ENCODE measurements around the gene FTMT.

Gene FTMT

GRCh38 chr5:121863753-121864285, 12.1 kb downstream of the FTMT start:
- H3K4me1 ChIP-seq (ENCODE audit: control insufficient read depth, low read depth, low read length) = no peaks in the 10 kb centered on the region
- H3K9me3 ChIP-seq (ENCODE audit: control insufficient read depth, low read depth, low read length) = no peaks in the 10 kb centered on the region
- no peak overlapping the region for H3K27ac ChIP-seq (ENCODE audit: low read length)
- no peaks in the 10 kb centered on the region for H3K36me3 ChIP-seq (ENCODE audit: control insufficient read depth, low read depth, low read length)
- no peak overlapping the region for H3K4me3 ChIP-seq (ENCODE audit: low read length)
- H3K27me3 ChIP-seq (ENCODE audit: control insufficient read depth, insufficient read depth, low read length) = no peaks in the 10 kb centered on the region
- H3K9ac ChIP-seq (ENCODE audit: low read length) = no peak overlapping the region

DNA sequence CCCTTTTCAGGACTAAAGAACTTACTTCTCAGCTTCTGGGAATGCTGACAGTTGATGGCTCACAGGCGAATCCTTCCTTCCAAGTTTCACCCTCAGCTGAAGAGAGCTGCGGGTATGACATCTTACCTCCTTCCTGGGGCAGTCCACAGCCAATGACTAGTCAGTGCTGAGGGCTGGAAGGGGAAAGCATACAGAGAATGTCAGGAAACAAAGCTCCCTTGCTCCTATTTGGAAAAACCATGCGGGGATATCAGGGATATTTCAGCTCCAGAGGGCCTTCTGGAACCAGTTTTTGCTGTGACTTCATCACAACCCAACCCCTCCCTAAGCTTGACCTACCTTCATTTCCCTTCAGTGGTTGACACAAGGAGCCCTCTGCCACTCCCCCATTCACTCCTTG, 15.7 kb downstream of the FTMT start:
- no peaks in the 10 kb centered on the region for H3K4me1 ChIP-seq (ENCODE audit: control insufficient read depth, low read depth, low read length)
- no peaks in the 10 kb centered on the region for H3K27me3 ChIP-seq (ENCODE audit: control insufficient read depth, insufficient read depth, low read length)
- no peaks in the 10 kb centered on the region for H3K9me3 ChIP-seq (ENCODE audit: control insufficient read depth, low read depth, low read length)
- H3K36me3 ChIP-seq (ENCODE audit: control insufficient read depth, low read depth, low read length) = no peaks in the 10 kb centered on the region
- no peak overlapping the region for H3K9ac ChIP-seq (ENCODE audit: low read length)
- no peak overlapping the region for H3K27ac ChIP-seq (ENCODE audit: low read length)
- H3K4me3 ChIP-seq (ENCODE audit: low read length) = no peak overlapping the region

DNA sequence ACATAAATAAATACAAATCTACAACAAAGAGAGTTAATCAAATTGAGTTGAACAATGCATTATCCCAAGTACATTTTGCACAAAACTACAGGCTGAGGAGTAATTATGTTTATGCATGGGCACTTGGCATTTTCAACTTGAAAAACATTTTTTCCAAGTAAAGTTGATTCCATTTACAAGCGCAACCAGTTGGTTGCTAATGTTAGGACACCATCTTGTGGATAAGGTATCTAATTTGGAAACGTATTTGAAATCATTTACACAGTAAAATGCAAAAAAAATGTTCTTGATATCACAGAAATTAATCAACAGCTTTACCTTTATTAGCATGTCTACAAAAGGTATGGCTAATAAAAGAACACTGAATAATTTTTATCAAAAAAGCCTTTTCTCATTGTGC, 18.8 kb downstream of the FTMT start:
- Histone ChIP-seq H3K9me3 (ENCODE audit: control insufficient read depth, low read depth, low read length) (no peaks in the 10 kb centered on the region), H3K9ac (ENCODE audit: low read length) (no peak overlapping the region), H3K4me1 (ENCODE audit: control insufficient read depth, low read depth, low read length) (no peaks in the 10 kb centered on the region), H3K36me3 (ENCODE audit: control insufficient read depth, low read depth, low read length) (no peaks in the 10 kb centered on the region), H3K27me3 (ENCODE audit: control insufficient read depth, insufficient read depth, low read length) (no peaks in the 10 kb centered on the region), H3K4me3 (ENCODE audit: low read length) (no peak overlapping the region), H3K27ac (ENCODE audit: low read length) (no peak overlapping the region)

DNA sequence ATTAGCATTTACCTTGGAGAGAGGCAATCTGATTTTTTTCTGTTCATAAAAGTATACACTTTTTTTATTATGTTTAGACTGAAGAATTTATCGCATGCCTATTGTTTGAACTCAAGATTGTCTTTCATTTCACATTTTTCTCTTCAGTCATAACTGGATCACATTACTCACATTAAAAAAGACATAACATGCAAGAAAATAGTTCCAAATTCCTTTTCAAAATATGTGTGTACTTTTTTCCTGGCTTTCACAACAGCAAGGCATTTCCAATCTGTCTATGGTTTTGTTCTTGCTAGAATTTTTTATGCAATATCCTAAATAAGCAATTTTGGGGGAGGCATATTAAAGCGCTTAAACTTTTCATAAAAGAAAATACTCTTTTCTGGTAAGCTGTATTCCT, 21.2 kb downstream of the FTMT start:
- no peak overlapping the region for H3K27ac ChIP-seq (ENCODE audit: low read length)
- H3K4me3 ChIP-seq (ENCODE audit: low read length) = no peak overlapping the region
- H3K9ac ChIP-seq (ENCODE audit: low read length) = no peak overlapping the region
- no peaks in the 10 kb centered on the region for H3K36me3 ChIP-seq (ENCODE audit: control insufficient read depth, low read depth, low read length)
- no peaks in the 10 kb centered on the region for H3K27me3 ChIP-seq (ENCODE audit: control insufficient read depth, insufficient read depth, low read length)
- H3K9me3 ChIP-seq (ENCODE audit: control insufficient read depth, low read depth, low read length) = no peaks in the 10 kb centered on the region
- no peaks in the 10 kb centered on the region for H3K4me1 ChIP-seq (ENCODE audit: control insufficient read depth, low read depth, low read length)

DNA sequence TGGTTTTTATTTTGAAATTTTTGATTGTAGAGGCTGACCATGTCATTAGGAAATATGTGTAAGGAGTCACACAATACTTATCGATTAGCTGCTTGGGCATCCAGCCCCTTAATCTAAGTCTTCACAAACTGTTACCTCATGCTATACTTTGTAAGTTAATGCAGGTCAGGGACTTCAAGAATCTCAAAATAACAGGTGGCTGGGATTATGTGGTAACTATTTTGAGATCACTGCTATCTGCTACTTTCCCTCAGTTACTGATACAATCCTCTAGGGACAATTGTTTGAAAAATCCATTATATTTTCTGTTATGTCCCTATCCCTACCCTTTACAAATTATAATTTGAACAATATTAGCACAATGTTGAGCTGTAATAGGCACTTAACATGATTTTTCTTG, 21.7 kb downstream of the FTMT start:
- Histone ChIP-seq H3K27me3 (ENCODE audit: control insufficient read depth, insufficient read depth, low read length) (no peaks in the 10 kb centered on the region), H3K27ac (ENCODE audit: low read length) (no peak overlapping the region), H3K36me3 (ENCODE audit: control insufficient read depth, low read depth, low read length) (no peaks in the 10 kb centered on the region), H3K9me3 (ENCODE audit: control insufficient read depth, low read depth, low read length) (no peaks in the 10 kb centered on the region), H3K9ac (ENCODE audit: low read length) (no peak overlapping the region), H3K4me3 (ENCODE audit: low read length) (no peak overlapping the region), H3K4me1 (ENCODE audit: control insufficient read depth, low read depth, low read length) (no peaks in the 10 kb centered on the region)

DNA sequence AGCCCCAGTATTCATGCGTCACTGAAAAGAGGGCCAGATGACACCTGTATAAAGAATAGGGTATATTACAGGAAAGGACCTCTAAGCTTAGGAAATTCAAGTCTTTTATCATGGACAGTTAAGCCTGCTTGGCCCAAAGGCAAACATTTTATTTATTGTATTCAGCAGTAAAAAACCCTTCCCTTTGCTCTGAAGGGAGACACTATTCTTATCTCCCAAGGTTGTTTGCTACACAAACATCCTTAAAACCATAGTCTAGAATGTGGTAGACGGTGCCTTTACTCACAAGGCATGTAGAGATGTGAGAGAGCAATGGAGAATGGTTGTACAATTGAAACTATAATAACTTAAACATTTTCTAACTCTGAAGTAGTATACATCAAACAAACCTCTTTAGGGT, 33.9 kb downstream of the FTMT start:
- H3K27ac ChIP-seq (ENCODE audit: low read length) = no peak overlapping the region
- no peaks in the 10 kb centered on the region for H3K4me1 ChIP-seq (ENCODE audit: control insufficient read depth, low read depth, low read length)
- H3K9me3 ChIP-seq (ENCODE audit: control insufficient read depth, low read depth, low read length) = no peaks in the 10 kb centered on the region
- H3K36me3 ChIP-seq (ENCODE audit: control insufficient read depth, low read depth, low read length) = no peaks in the 10 kb centered on the region
- H3K9ac ChIP-seq (ENCODE audit: low read length) = no peak overlapping the region
- H3K27me3 ChIP-seq (ENCODE audit: control insufficient read depth, insufficient read depth, low read length) = no peaks in the 10 kb centered on the region
- H3K4me3 ChIP-seq (ENCODE audit: low read length) = no peak overlapping the region

- Histone ChIP-seq H3K27ac (ENCODE audit: low read length) (no peak overlapping the region), H3K9me3 (ENCODE audit: control insufficient read depth, low read depth, low read length) (no peaks in the 10 kb centered on the region), H3K9ac (ENCODE audit: low read length) (no peak overlapping the region), H3K4me3 (ENCODE audit: low read length) (no peak overlapping the region), H3K27me3 (ENCODE audit: control insufficient read depth, insufficient read depth, low read length) (no peaks in the 10 kb centered on the region), H3K4me1 (ENCODE audit: control insufficient read depth, low read depth, low read length) (no peaks in the 10 kb centered on the region), H3K36me3 (ENCODE audit: control insufficient read depth, low read depth, low read length) (no peaks in the 10 kb centered on the region)
These were observed 36.0 kb downstream of the FTMT start for GRCh38 chr5:121887727-121888126.

GRCh38 chr5:121890297-121890858, 38.7 kb downstream of the FTMT start:
- no peaks in the 10 kb centered on the region for H3K27me3 ChIP-seq (ENCODE audit: control insufficient read depth, insufficient read depth, low read length)
- H3K9me3 ChIP-seq (ENCODE audit: control insufficient read depth, low read depth, low read length) = no peaks in the 10 kb centered on the region
- H3K4me3 ChIP-seq (ENCODE audit: low read length) = no peak overlapping the region

GRCh38 chr5:121897341-121897740, 45.7 kb downstream of the FTMT start:
- no peaks in the 10 kb centered on the region for H3K9me3 ChIP-seq (ENCODE audit: control insufficient read depth, low read depth, low read length)
- H3K4me1 ChIP-seq (ENCODE audit: control insufficient read depth, low read depth, low read length) = no peaks in the 10 kb centered on the region
- no peak overlapping the region for H3K4me3 ChIP-seq (ENCODE audit: low read length)
- H3K27me3 ChIP-seq (ENCODE audit: control insufficient read depth, insufficient read depth, low read length) = no peaks in the 10 kb centered on the region
- H3K36me3 ChIP-seq (ENCODE audit: control insufficient read depth, low read depth, low read length) = no peaks in the 10 kb centered on the region
- H3K9ac ChIP-seq (ENCODE audit: low read length) = no peak overlapping the region
- no peak overlapping the region for H3K27ac ChIP-seq (ENCODE audit: low read length)

More at GRCh38 chr5:121890297-121890858, 38.7 kb downstream of the FTMT start:
- Histone ChIP-seq H3K27ac (ENCODE audit: low read length) (no peak overlapping the region), H3K36me3 (ENCODE audit: control insufficient read depth, low read depth, low read length) (no peaks in the 10 kb centered on the region), H3K4me1 (ENCODE audit: control insufficient read depth, low read depth, low read length) (no peaks in the 10 kb centered on the region), H3K9ac (ENCODE audit: low read length) (no peak overlapping the region)

DNA sequence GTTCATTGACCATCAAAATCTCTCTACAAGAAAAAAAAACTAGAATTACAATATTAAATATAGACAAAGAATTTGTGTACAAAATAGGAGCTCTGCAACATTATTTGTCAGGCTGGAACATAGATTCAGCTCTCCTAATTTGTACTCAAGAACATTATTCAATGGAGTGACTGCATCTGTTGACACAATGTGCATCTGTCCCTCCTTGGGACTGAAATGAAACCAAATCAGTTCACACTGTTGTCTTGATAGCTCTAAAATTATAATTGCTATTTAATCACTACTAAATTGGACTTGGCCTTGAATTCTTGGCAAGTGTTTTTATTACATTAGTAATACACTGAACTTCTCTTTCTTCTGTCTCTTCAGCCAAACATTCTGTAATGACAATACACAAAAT, 47.7 kb downstream of the FTMT start:
- no peaks in the 10 kb centered on the region for H3K9me3 ChIP-seq (ENCODE audit: control insufficient read depth, low read depth, low read length)
- H3K27ac ChIP-seq (ENCODE audit: low read length) = no peak overlapping the region
- no peak overlapping the region for H3K9ac ChIP-seq (ENCODE audit: low read length)
- H3K36me3 ChIP-seq (ENCODE audit: control insufficient read depth, low read depth, low read length) = no peaks in the 10 kb centered on the region
- no peaks in the 10 kb centered on the region for H3K4me1 ChIP-seq (ENCODE audit: control insufficient read depth, low read depth, low read length)
- H3K4me3 ChIP-seq (ENCODE audit: low read length) = no peak overlapping the region
- no peaks in the 10 kb centered on the region for H3K27me3 ChIP-seq (ENCODE audit: control insufficient read depth, insufficient read depth, low read length)
